Measurements from ENCODE around the gene SLC15A4.

DNA sequence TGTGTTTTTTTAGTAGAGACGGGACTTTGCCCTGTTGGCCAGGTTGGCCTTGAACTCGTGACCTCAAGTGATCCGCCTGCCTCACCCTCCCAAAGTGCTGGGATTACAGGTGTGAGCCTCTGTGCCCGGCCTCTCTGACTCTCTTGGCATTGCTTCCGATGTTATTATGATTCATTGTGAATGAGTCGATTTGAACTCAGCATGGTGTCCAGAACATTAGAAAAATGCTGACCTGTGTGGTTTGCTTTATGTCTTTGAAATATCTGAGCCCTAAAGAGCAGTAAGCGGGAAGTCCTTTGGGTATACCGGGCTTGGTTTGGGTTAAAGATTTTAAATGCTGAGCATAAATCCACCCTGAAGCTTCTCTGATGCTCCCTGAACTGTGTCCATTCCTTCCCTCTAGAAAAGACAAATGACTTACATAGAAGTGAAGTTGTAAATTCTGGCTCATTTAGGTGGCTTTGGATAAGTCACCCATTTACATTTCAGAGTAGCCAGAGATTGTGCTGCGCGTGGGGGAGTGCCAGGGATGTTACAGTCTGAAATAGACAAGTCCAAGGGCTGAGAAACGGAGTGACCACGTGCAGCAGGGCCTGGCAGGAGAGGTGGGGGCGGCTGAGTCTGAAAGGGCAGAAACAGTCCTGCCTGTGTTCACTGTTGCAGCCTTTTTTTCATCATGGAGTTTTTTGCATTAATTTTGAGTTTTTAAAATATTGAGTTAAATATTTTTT lies 39.6 kb downstream of the SLC15A4 start:
- TF ChIP-seq, protein P1, sequence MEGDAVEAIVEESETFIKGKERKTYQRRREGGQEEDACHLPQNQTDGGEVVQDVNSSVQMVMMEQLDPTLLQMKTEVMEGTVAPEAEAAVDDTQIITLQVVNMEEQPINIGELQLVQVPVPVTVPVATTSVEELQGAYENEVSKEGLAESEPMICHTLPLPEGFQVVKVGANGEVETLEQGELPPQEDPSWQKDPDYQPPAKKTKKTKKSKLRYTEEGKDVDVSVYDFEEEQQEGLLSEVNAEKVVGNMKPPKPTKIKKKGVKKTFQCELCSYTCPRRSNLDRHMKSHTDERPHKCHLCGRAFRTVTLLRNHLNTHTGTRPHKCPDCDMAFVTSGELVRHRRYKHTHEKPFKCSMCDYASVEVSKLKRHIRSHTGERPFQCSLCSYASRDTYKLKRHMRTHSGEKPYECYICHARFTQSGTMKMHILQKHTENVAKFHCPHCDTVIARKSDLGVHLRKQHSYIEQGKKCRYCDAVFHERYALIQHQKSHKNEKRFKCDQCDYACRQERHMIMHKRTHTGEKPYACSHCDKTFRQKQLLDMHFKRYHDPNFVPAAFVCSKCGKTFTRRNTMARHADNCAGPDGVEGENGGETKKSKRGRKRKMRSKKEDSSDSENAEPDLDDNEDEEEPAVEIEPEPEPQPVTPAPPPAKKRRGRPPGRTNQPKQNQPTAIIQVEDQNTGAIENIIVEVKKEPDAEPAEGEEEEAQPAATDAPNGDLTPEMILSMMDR (IDR thresholded peaks at IDR 0.05): no peak
- TF ChIP-seq POLR2A (IDR thresholded peaks at IDR 0.05): no peak

All from Peyer's patch (tissue), 4 donors.